Measurements from ENCODE around the gene RHOBTB1. TPM values are rescaled to one million over a fixed set of nuclear protein-coding genes. Genes with fewer than 3 reads are reported as not detected.

RHOBTB1 gene
- total and polyA plus RNA-seq, 9 of the 15 experiments (the other 6 are each of a cell fraction or from before 2014, with no cell fraction given), result 1.7 to 11.7 (median 9.3) TPM

DNA sequence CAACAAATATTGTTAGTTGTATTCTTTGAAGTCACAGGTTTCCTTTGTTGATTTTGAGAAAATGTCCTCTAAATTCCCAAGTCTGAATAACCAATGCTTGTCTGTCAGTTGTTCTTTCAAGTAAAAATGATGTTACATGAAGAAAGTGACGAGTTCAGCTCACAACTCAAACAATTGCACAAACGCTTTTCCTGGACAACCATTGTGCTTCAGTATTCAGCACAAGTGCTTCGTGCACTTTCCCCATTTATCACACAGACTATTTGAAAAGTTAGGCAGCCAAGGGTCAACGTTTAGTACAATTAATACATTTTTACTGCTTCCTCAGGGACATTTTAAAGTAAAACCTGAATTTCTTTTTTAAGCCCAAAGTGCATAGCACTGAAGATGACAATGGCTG, 121.2 kb downstream of the RHOBTB1 start:
- POLR2A ChIA-PET, result no interaction called here

More for the DNA sequence above, 121.2 kb downstream of the RHOBTB1 start:
- H3K27ac ChIP-seq (ENCODE audit: extremely low read depth, low read depth, low read length), result no peak overlapping the region
- no peaks in the 10 kb centered on the region for H3K9me3 ChIP-seq (replicated peaks; ENCODE audit: control insufficient read depth, insufficient read depth, low read depth, low read length)
- peak overlapping the region; percentile 43 for H2AFZ ChIP-seq (ENCODE audit: low read depth, low read length)
- intact Hi-C loops (cut with micrococcal nuclease), result loop anchor here (10.0 kb wide), 1 partner anchor 1012 kb away; no protein-coding TSS in a partner anchor
- no peak overlapping the region for H3K9ac ChIP-seq (ENCODE audit: insufficient read depth in 1 of 2, low read depth in 2 of 2, low read length in 2 of 2)
- no peak overlapping the region for H3K4me3 ChIP-seq
- CTCF ChIA-PET (ENCODE audit: low intra/inter-chr PET ratio), result no interaction called here
- TF ChIP-seq ZNF282 (CRISPR knock-in tag; IDR thresholded peaks at IDR 0.05), result no peak
- TF ChIP-seq DMBX1 (CRISPR knock-in tag; IDR thresholded peaks at IDR 0.05; ENCODE audit: borderline replicate concordance), result no peak
- TF ChIP-seq ZNF253 (CRISPR knock-in tag; conservative IDR thresholded peaks at IDR 0.05), result no peak
- TF ChIP-seq, protein P1, sequence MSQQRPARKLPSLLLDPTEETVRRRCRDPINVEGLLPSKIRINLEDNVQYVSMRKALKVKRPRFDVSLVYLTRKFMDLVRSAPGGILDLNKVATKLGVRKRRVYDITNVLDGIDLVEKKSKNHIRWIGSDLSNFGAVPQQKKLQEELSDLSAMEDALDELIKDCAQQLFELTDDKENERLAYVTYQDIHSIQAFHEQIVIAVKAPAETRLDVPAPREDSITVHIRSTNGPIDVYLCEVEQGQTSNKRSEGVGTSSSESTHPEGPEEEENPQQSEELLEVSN (IDR thresholded peaks at IDR 0.05; ENCODE audit: borderline replicate concordance in 1 of 2, extremely low read depth in 1 of 2, insufficient read depth in 1 of 2, insufficient read length in 1 of 2, low read depth in 1 of 2, low read length in 1 of 2, poor library complexity in 1 of 2, severe bottlenecking in 1 of 2), result no peak
- TF ChIP-seq HNRNPLL (IDR thresholded peaks at IDR 0.05; ENCODE audit: low read depth, low read length, poor library complexity, severe bottlenecking), result no peak
- TF ChIP-seq, protein P2, sequence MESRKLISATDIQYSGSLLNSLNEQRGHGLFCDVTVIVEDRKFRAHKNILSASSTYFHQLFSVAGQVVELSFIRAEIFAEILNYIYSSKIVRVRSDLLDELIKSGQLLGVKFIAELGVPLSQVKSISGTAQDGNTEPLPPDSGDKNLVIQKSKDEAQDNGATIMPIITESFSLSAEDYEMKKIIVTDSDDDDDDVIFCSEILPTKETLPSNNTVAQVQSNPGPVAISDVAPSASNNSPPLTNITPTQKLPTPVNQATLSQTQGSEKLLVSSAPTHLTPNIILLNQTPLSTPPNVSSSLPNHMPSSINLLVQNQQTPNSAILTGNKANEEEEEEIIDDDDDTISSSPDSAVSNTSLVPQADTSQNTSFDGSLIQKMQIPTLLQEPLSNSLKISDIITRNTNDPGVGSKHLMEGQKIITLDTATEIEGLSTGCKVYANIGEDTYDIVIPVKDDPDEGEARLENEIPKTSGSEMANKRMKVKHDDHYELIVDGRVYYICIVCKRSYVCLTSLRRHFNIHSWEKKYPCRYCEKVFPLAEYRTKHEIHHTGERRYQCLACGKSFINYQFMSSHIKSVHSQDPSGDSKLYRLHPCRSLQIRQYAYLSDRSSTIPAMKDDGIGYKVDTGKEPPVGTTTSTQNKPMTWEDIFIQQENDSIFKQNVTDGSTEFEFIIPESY (CRISPR knock-in tag; IDR thresholded peaks at IDR 0.05), result no peak
- TF ChIP-seq KAT2B (IDR thresholded peaks at IDR 0.05; ENCODE audit: low read depth, low read length), result no peak
- TF ChIP-seq RFX1 (IDR thresholded peaks at IDR 0.05), result no peak
- no peak for TF ChIP-seq ZNF717 (CRISPR knock-in tag; IDR thresholded peaks at IDR 0.05)
- TF ChIP-seq, protein P3, sequence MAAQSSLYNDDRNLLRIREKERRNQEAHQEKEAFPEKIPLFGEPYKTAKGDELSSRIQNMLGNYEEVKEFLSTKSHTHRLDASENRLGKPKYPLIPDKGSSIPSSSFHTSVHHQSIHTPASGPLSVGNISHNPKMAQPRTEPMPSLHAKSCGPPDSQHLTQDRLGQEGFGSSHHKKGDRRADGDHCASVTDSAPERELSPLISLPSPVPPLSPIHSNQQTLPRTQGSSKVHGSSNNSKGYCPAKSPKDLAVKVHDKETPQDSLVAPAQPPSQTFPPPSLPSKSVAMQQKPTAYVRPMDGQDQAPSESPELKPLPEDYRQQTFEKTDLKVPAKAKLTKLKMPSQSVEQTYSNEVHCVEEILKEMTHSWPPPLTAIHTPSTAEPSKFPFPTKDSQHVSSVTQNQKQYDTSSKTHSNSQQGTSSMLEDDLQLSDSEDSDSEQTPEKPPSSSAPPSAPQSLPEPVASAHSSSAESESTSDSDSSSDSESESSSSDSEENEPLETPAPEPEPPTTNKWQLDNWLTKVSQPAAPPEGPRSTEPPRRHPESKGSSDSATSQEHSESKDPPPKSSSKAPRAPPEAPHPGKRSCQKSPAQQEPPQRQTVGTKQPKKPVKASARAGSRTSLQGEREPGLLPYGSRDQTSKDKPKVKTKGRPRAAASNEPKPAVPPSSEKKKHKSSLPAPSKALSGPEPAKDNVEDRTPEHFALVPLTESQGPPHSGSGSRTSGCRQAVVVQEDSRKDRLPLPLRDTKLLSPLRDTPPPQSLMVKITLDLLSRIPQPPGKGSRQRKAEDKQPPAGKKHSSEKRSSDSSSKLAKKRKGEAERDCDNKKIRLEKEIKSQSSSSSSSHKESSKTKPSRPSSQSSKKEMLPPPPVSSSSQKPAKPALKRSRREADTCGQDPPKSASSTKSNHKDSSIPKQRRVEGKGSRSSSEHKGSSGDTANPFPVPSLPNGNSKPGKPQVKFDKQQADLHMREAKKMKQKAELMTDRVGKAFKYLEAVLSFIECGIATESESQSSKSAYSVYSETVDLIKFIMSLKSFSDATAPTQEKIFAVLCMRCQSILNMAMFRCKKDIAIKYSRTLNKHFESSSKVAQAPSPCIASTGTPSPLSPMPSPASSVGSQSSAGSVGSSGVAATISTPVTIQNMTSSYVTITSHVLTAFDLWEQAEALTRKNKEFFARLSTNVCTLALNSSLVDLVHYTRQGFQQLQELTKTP (IDR thresholded peaks at IDR 0.05; ENCODE audit: low read depth in 1 of 2, partially characterized antibody in 2 of 2), result no peak
- TF ChIP-seq, protein P4, sequence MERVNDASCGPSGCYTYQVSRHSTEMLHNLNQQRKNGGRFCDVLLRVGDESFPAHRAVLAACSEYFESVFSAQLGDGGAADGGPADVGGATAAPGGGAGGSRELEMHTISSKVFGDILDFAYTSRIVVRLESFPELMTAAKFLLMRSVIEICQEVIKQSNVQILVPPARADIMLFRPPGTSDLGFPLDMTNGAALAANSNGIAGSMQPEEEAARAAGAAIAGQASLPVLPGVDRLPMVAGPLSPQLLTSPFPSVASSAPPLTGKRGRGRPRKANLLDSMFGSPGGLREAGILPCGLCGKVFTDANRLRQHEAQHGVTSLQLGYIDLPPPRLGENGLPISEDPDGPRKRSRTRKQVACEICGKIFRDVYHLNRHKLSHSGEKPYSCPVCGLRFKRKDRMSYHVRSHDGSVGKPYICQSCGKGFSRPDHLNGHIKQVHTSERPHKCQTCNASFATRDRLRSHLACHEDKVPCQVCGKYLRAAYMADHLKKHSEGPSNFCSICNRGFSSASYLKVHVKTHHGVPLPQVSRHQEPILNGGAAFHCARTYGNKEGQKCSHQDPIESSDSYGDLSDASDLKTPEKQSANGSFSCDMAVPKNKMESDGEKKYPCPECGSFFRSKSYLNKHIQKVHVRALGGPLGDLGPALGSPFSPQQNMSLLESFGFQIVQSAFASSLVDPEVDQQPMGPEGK (CRISPR knock-in tag; IDR thresholded peaks at IDR 0.05; ENCODE audit: borderline replicate concordance), result no peak
- WGBS (ENCODE audit: insufficient coverage, low coverage, missing lambda C conversion rate), result 41% methylated on average over 4 of the region's 4 CpGs
- in situ Hi-C loops (cut with MboI), result no loop called here
- no peaks in the 10 kb centered on the region for H4K20me1 ChIP-seq (replicated peaks; ENCODE audit: control insufficient read depth, insufficient read depth, low read length)
- H3K36me3 ChIP-seq (ENCODE audit: control insufficient read depth, insufficient read depth, low read length), result no peaks in the 10 kb centered on the region
- FAIRE-seq (no peak), ATAC-seq (no peak), DNase-seq (ENCODE audit: extremely low read depth in 1 of 4, low spot score in 3 of 4) (no peak)
- no peaks in the 10 kb centered on the region for H3K9me1 ChIP-seq (ENCODE audit: control insufficient read depth, insufficient read depth, low read length)
- H3K27me3 ChIP-seq (ENCODE audit: control insufficient read depth in 2 of 2, insufficient read depth in 2 of 2, low read length in 2 of 2), result no peaks in the 10 kb centered on the region
- BruUV-seq (replicated peaks), result no TSS peak
- H3K4me1 ChIP-seq (replicated peaks in 1 of 2; ENCODE audit: control insufficient read depth in 2 of 2, insufficient read depth in 2 of 2, low read length in 2 of 2), result peaks cover 0 to 3% of the 10 kb centered on the region in 2 experiments; a peak in 3 of 5 replicates
- H3K4me2 ChIP-seq (ENCODE audit: insufficient read depth, low read length), result no peak overlapping the region
- H3K79me2 ChIP-seq (ENCODE audit: control insufficient read depth, insufficient read depth, low read length), result no peaks in the 10 kb centered on the region

All from K562 (cell line).